ENCODE data around the gene MAP3K6.

The MAP3K6 gene

GRCh38 chr1:27333717-27334279, 33.0 kb downstream of the MAP3K6 start:
- DNase-seq (ENCODE audit: low read depth), result no peak

- no peak for DNase-seq (ENCODE audit: low read depth)
These were observed 34.1 kb downstream of the MAP3K6 start for GRCh38 chr1:27332536-27333281.

- no peak for DNase-seq (ENCODE audit: low read depth)
These were observed 34.8 kb downstream of the MAP3K6 start for GRCh38 chr1:27331922-27332321.

- no peak for DNase-seq (ENCODE audit: low read depth)
These were observed 35.3 kb downstream of the MAP3K6 start for GRCh38 chr1:27331426-27331825.

- DNase-seq (ENCODE audit: low read depth), result no peak
These were observed 36.0 kb downstream of the MAP3K6 start for GRCh38 chr1:27330786-27331185.

GRCh38 chr1:27327964-27328363, 38.8 kb downstream of the MAP3K6 start:
- DNase-seq (ENCODE audit: low read depth), result no peak

GRCh38 chr1:27325286-27325685, 41.5 kb downstream of the MAP3K6 start:
- no peak for DNase-seq (ENCODE audit: low read depth)

- no peak for DNase-seq (ENCODE audit: low read depth)
These were observed 44.1 kb downstream of the MAP3K6 start for GRCh38 chr1:27322569-27323240.

GRCh38 chr1:27321813-27322568, 44.8 kb downstream of the MAP3K6 start, which contains the start of gene TMEM222:
TMEM222 (plus strand) TSS chr1:27322163; CDS start chr1:27322198, 35 bp downstream.
- peak; percentile 97 for DNase-seq (ENCODE audit: low read depth)

- DNase-seq (ENCODE audit: low read depth), result no peak
These were observed 48.2 kb downstream of the MAP3K6 start for GRCh38 chr1:27318596-27318995.

GRCh38 chr1:27318136-27318535, 48.6 kb downstream of the MAP3K6 start:
- no peak for DNase-seq (ENCODE audit: low read depth)

GRCh38 chr1:27316860-27317259, 49.9 kb downstream of the MAP3K6 start:
- DNase-seq (ENCODE audit: low read depth), result no peak

- no peak for DNase-seq (ENCODE audit: low read depth)
These were observed 52.0 kb downstream of the MAP3K6 start for GRCh38 chr1:27314737-27315136.

GRCh38 chr1:27314169-27314568, 52.6 kb downstream of the MAP3K6 start:
- no peak for DNase-seq (ENCODE audit: low read depth)

GRCh38 chr1:27307874-27308598, 58.7 kb downstream of the MAP3K6 start:
- DNase-seq (ENCODE audit: low read depth), result no peak

GRCh38 chr1:27306892-27307761, 59.6 kb downstream of the MAP3K6 start:
- no peak for DNase-seq (ENCODE audit: low read depth)

- no peak for DNase-seq (ENCODE audit: low read depth)
These were observed 60.7 kb downstream of the MAP3K6 start for GRCh38 chr1:27306071-27306470.

Data from stimulated activated CD8-positive, alpha-beta memory T cell treated with anti-CD3 and anti-CD28 coated beads, Interleukin-12 subunit alpha, Interleukin-12 subunit beta, amount 100 ng/mL, for 4 hours (primary cell).